GM12875 (cell line): ENCODE data around the gene USP22.

ENCODE experiments used
- H3K4me3 ChIP-seq: one replicate; pipeline ENCODE4 v1.5.1; 2011; ENCODE audit warnings: low read depth, low read length, control low read depth
- TF ChIP-seq, protein P1 (sequence below): IDR thresholded peaks from 2 replicates; pipeline ENCODE4 v1.5.1; 2011; ENCODE audit warnings: low read depth, mild to moderate bottlenecking, control low read depth, inconsistent platforms, low read length, moderate library complexity, borderline replicate concordance; ENCODE audit not compliant: insufficient read depth

Gene USP22

DNA sequence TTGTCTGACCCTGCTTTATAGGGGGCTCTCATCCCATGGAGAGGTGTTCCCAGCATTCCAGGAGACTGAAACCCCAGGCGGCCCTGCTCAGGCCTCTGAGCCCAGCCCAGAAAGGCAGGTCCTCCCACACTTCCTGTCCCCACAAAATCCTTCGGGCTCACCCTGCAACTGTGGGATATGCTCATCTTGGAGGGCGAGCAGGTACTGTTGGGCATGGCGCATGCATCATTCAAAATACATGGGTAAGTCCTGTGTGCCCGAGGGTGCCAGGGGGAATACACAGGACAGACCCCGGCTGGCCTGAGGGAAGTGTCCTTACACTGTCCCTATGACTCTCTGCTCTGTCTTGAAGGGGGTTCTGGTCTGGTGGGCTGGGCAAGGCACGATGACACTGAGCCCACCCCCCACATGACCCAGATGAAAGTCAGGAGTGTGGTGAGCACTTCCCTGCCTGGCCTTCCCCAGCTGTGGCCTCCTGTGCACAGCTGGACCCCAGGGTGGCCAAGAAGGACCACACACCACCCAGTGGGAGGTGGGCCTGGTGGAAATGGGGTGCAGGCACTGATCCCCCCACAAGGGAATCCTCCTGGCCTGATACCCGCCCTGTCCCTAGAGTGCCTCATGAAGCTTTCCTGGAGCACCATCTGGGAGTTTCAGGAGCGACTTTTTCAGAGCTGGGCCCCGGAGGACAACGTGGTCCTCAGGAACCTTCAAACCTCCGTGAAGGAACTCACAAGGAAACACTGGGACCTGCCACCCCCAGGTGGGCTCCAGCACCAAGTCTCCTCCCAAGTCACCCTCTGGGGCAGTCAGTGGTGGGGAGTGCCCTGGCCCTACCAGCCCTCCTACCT lies 46.7 kb downstream of the USP22 start:
- TF ChIP-seq, protein P1, sequence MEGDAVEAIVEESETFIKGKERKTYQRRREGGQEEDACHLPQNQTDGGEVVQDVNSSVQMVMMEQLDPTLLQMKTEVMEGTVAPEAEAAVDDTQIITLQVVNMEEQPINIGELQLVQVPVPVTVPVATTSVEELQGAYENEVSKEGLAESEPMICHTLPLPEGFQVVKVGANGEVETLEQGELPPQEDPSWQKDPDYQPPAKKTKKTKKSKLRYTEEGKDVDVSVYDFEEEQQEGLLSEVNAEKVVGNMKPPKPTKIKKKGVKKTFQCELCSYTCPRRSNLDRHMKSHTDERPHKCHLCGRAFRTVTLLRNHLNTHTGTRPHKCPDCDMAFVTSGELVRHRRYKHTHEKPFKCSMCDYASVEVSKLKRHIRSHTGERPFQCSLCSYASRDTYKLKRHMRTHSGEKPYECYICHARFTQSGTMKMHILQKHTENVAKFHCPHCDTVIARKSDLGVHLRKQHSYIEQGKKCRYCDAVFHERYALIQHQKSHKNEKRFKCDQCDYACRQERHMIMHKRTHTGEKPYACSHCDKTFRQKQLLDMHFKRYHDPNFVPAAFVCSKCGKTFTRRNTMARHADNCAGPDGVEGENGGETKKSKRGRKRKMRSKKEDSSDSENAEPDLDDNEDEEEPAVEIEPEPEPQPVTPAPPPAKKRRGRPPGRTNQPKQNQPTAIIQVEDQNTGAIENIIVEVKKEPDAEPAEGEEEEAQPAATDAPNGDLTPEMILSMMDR: no peak
- no peak overlapping the region for H3K4me3 ChIP-seq

DNA sequence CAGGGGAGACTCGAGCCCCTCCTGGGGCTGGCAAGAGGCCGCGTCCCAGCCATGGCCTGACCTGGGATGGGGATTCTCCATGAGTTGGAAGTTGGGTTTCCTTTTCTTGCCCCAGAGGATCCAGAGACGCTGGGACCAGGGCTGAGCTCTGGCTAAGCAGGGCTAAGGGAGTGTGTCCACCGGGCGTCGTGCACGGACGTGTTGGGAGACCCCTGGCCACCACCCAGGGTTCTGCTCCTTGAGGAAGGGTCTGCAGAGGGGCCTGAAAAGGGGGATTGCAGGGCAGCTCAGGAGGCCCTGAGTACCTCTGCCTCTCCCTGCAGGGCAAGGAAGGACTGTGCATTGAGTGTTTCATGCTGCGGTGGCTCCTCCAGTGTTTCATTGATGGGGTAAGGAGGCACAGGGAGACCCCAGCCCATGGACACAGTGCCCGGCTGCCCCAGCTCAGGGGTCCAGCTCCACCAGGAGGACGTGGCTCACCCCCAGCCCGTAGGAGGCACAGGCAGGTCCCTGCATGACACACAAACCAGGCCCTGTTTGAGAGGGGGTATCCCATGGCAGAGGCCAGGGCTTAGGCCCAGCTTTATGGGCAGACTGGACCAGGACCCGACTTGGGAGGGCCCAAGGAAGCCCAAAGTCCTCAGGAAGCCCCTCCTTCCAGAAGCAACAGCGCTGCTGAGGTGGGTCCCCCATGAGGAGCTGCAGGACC lies 47.5 kb downstream of the USP22 start:
- TF ChIP-seq, protein P1: no peak
- no peak overlapping the region for H3K4me3 ChIP-seq

DNA sequence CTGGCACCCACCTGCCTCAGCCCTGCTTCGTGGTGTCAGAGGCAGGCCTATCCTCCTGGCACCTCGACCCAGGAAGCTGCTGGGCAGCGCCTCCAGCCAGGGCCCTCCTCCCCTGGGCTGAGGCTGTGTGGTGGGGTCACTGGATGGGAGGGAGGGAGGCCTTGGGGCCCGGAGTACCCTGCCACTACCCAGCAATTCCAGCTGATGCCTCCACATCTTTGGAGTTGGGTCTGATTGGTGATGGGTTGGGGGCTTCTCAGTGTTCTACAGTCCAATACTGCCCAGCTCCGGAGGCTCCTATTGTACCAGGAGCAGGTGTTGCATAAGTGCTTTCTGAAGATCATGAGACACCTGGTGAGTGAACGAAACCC lies 48.0 kb downstream of the USP22 start:
- no peak overlapping the region for H3K4me3 ChIP-seq
- TF ChIP-seq, protein P1: no peak

DNA sequence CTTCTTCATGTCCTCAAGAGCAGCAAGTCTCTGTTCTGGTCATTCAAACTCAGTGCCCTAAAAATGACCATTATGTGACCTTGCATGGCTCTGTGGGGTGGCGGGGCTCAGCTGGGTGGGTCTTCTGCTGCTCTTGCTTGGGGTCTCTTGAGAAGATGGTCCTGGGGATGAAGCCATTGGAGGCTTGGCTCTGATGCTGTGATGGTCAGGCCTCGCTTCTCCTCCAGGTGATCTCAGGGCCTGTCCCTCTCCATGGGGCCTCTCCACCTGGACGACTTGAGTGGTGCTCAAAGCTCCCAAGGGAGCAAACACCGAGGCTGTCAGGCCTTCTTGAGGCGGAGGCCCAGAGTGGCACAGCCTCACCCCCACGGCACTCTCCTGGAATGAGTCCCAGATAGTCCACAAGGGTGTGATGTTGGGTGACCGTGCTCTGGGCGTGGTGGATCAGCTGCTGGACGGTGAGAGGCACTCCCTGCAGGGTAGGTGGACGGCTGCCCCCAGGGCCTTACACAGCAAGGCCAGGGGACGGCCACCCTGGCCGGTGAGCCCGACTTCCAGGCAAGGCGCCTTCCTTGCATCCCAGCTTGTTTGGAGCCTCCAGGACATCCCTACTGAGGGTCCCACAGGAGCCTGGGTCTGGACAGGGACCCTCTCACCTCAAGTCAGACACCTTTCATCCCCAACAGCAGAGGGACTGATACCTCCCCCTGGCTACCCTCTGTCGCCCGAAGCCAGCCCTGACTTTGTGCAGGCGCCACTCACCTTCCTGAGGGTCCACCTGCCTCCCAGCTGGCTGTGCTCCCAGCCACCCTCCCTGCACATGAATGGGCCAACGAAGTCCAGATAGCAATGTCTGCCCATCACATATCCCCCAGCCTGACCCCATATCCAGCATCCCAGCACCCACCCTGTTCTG lies 48.7 kb downstream of the USP22 start:
- TF ChIP-seq, protein P1: no peak
- no peak overlapping the region for H3K4me3 ChIP-seq

DNA sequence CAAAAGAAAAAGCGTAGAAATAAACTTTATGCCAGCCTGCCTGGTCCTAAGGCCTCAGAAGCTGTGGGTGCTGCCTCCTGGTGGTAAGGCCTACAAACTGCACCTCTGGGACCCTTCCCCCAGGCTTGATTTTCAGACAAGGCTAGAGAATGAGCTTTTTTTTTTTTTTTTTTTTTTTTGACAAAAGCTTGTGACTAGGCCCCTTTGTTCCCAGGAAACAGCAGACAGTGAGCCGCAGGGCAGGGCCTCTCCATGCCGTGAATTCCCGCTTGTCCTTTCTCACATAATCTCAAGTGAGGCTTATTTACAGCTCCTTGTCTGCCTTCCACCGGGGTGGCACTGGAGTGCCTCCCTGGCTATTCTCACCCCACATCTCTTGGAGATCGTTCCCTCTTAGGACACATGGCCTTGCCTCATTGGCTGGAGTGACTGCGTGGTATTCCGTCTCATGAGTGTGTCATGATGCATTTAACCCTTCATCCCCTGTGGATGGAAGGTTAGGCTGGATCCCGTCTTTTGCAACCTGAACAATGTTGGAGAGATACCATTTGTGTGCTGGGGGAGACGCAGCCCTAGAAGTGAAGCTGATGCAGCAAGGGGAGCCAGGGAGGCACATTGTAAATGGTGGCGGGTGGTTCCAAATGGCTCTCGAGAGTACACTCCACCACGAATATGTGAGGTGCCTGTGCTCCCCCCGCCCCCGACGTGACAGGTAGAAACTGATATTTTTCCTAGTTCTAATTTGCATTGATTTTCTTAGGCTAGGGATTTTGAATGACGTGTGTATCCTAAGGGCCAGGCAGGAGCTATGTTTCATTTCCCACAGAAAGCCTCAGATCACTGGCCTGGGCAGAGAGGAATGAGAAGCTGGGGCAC lies 49.6 kb downstream of the USP22 start:
- TF ChIP-seq, protein P1: peak; percentile 89
- H3K4me3 ChIP-seq: no peak overlapping the region

DNA sequence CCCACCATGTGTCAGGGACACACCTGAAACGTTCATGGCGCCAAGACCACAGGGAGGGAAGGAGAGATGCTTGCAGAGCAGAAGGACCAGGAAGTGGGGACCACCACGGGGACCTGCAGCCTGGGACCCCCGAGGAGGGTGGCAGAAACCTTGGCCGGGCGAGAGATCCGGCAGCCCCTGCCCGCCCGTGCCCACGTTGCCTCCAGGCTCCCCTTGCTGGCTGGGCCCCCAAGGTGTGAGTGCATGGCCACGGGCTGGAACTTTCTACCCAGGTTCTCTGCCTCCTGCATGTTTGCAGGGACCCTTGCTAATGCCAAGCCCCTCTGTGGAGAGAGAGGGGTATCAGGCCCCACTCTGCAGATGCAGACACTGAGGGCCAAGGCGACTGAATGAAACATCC lies 50.4 kb downstream of the USP22 start:
- no peak overlapping the region for H3K4me3 ChIP-seq
- TF ChIP-seq, protein P1: no peak
